HG03442 (cell line): Measurements from ENCODE around the gene RAD51D.
"Not testable (repeated sequence)": the region's sequence is repeated elsewhere in the genome, so short reads cannot be mapped to it uniquely, and the experiment has no call there.

ENCODE experiments used
- ATAC-seq: cut with Tn5 transposase; IDR thresholded peaks from one replicate; pipeline ENCODE4 v1.9.1; 2021; ENCODE audit warnings: mild to moderate bottlenecking, moderate library complexity; ENCODE audit not compliant: unreplicated experiment

Gene RAD51D

DNA sequence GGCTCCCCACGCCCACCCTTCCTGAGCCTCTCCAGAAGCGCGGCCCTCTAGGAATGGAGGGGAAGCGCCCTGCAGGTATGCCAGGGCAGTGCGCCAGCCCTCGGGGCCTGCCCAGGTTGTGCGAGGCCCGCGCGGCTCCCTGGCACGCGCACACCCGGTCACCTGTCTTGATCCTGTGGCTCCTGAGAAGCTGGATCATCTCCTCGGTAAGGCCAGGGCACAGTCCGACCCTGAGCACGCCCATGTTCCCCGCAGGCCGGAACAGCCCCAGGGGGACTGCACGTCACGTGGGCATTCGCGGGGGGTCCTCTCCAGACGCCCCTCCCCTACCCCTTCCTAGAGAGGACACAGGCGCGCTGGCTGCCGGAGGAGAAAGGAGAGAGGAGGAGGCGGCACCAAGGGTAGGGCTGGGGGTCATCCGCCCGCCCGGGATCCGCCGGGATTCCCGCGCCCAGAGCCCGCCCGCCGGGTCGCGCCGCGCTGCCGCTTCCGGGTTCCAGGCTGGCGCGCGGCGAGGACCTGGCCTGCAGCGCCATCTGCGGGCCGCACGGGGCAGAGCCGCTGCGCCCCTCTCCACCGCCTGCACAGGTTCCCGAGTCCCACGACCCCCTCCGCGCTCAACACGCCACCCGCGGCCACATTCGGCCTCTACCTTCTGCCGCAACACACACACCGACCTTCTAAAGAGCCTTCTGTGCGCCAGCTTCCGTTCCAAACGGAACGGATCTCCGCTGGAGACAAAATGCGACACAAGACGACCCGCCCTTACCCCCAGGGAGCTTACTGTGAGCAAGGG, at the start of gene RAD51D:
RAD51D (minus strand) TSS at position 491 of the 796 bp plus-strand sequence; CDS start at position 244, 247 bp downstream.
- ATAC-seq: peak; percentile 76

DNA sequence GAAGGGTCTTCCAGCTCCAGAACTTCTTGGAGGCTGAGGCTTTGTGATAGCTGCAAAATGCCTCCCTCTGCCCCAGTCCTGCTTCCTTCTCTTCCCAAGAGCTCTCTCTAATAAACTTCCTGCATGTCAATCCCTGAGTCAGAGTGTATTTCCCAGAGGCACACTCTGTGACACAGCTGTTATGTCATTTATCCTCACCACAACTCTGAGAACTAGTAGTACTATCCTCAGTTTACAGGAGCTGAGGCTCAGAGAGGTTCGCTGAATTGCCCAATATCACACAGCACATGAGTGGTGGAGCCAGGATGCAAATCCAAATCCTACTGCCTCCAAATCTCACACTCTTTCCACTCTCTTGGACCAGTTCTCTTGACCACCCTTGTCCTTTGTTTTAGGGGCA, 48.0 kb upstream of the RAD51D start:
- ATAC-seq: no peak

DNA sequence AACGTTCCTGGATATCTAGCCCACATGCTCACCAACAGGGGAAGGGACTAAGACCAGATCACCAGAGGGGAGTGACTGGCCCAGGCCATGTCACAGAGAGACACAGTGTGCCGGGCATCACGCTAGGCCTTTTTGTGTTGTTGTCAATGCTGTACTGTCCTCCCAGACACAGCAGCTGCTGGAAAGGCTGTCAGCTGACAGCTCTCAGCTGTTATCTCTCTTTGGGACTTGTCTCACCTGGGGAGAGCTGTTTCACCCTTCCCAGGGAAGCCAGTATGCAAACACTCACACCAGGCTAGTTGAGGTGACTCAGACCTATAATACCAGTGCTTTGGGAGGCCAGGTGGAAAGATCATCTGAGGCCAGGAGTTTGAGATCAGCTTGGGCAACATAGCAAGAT, 47.4 kb upstream of the RAD51D start:
- ATAC-seq: no peak

DNA sequence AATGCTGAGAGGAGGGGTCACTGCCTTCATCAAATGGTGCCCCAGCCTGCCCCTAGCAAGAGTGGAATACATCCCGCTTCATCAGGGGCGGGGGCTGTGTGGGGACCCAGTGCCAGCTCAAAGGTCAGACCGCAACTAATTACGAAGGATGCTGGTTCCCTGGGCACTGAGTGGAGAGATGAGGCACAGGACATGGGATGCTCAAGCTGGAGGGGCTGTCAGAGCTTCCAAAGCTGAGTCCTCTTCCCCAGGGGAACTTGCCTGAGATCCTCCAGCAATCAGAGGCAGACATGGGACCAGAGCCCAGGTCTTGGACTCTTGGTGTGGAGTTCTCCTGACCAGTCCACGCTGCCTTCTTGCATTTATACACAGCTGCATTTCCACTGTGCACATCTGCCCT, 46.9 kb upstream of the RAD51D start:
- ATAC-seq: no peak

DNA sequence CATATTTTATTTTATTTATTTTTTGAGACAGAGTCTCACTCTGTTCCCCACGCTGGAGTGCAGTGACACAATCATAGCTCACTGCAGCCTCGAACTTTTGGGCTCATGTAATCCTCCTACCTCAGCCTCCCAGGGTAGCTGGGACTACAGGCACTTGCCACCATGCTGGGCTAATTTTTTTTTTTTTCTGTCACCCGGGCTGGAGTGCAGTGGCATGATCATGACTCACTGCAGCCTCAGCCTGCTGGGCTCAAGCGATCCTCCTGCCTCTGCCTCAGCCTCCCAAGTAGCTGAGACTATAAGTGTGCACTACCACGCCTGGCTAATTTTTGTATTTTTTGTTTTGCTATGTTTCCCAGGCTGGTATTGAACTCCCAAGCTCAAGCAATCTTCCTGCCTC, 45.1 kb upstream of the RAD51D start:
- no peak for ATAC-seq

DNA sequence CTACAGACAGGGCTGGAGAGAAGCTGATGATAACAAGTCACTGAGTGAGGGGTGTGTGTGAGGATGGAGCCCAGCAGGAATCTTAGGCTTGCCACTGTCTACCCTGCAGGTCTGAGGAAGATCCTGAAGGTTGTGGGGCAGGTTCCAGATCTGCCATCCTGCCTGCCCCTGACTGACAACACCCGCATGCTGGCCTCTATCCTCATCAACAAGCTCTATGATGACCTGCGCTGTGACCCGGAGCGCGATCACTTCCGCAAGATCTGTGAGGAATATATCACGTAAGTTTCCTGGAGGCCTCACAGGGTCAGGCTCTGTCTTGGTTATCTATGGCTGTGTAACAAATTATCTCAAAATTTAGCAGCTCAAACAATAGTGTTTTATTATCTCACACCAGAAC, 44.2 kb upstream of the RAD51D start:
- ATAC-seq: no peak

DNA sequence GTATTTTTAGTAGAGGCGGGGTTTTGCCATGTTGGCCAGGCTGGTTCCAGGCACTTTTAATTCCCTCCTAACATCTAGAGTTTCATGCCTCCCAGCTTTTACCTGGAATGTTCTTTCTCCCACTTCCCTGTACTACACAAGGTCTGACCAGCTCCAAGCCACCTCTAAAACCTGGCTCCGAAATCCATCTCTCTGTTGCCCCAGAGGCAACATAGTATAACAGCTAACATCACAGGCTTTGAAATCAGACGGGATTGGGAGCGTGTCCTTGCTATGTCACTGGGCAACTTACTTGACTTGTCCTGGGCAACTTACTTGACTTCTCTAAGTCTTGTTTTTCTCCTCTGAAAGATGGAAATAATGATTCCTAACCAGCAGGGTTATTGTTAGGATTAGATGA, 43.1 kb upstream of the RAD51D start:
- ATAC-seq: no peak

DNA sequence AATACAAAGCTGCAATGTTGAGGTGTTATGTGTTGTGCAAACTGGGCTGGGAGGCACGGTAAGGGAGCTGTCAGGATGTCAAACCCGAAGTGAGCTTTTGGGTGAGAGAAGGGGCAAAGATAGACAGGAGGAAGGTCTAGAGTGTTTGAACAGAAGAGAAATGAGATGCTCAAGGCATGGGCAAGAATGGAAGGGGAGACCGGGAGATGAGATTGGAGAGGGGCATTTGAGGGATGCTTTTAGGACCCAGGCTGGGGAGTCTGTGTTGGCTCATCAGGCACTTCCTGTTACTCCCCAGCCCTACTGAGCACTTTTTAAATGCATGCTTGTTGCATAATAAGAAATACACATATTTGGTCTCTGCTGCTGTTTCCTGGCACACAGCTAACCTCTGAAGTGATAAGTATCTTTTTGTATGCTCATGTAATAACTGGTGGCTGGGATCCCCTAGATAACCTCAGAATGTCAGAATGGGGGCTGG, 41.7 kb upstream of the RAD51D start:
- ATAC-seq: no peak

DNA sequence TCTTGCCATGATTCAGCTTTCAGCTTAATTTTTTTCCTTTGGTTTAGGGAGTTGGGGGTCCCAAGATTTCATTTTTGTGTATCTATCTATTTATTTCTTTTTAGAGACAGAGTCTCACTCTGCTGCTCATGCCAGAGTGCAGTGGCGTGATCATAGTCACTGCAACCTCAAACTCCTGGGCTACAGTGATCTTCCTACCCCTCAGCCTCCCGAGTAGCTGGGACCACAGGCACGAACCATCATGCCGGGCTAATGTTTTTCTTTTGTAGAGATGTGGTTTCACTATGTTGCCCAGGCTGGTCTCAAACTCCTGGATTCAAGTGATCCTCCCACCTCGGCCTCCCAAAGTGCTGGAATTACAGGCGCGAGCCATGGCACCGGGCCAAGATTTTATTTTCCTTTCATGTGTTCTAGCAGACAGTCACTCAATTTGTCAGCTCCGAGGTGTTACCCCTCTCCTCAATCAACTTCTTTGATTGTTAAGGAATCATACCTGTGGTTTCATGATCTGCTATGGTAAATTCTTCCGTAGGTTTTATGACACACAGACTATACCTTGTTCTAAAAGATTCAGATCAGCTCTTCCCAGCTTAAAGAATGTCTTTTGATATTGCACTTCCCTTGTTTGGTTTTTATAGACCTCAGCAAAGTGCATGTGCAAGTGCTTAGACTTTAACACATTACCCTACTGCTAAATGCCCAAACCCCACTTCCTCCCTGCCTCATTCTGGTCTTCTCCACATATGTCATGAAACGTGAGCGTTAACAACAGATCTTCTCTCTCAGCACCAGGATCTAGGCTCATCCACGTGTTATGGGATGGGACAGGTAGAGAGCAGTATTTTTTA, 40.9 kb upstream of the RAD51D start:
- ATAC-seq: no peak

DNA sequence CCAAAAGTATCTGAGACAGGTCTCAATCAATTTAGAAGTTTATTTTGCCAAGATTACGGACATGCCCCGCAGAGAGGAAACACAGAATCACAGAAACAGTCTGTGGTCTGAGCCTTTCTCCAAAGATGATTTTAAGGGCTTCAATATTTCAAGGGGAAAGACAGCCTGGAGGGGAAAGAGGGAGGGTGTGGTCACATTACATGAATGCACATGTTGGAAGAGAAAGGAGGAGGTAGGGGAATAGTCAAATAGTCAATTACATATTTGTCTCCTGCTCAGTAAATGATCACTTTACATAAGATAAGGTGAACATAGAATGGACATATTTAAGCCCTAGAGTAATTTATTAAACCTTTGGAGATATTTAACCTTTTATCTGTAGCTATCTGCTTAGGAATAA, 40.3 kb upstream of the RAD51D start:
- no peak for ATAC-seq

DNA sequence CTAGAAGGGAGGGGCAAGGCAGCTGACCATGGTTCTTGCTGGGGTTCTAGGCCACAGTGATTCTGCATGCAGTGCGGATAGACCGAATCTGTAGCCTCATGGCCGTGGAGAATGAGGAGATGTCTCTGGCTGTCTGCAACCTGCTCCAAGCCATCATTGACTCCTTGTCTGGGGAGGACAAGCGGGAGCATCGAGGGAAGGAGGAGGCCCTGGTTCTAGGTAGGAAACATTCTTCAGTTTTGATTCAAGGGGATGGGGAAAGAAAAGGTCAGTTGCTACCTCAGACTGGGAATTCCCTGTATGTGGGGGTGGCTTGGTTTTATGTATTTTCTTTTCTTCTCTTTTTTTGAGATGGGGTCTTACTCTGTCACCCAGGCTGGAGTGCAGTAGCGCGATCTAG, 35.6 kb upstream of the RAD51D start:
- no peak for ATAC-seq

DNA sequence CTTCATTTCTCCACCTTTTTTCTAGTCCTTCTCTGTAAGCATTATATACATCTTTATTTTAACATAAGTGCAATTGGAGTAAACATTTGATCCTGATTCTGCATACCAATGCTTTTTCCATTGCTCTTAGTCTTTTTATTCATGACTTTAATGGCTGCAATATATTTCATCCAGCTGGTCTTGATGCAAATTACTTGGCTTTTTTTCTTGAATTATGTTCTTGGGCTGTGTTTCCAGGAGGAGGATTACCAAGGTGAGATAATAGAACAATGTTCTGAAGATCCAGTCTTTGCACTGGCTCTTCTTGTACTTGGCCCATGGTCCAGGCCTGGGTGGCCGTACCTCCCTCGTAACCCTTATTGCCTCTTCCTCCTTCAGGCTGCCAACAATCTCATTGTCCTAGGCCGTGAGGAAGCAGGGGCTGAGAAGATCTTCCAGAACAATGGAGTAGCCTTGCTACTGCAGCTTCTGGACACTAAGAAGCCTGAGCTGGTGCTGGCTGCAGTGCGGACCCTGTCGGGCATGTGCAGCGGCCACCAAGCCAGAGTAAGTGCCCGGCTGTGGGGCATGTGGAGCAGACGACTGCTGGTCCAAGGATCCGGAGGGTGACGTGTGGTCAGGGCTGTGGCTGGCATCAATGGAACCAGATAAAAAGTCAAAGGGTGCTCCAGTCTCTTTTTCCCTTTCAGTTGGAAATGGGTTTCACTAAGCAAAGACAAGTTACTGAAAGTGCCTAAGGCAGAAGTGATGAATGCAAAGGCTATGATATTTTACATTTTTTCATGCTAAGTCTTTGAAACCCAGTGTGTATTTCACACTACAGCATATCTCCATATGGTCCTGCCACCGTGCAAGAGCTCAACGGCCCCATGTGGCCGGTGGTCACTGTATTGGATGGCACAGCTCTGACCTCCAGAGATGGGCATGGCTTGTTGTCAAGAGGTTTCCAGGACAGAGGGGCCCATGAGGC, 34.8 kb upstream of the RAD51D start:
- ATAC-seq: no peak

DNA sequence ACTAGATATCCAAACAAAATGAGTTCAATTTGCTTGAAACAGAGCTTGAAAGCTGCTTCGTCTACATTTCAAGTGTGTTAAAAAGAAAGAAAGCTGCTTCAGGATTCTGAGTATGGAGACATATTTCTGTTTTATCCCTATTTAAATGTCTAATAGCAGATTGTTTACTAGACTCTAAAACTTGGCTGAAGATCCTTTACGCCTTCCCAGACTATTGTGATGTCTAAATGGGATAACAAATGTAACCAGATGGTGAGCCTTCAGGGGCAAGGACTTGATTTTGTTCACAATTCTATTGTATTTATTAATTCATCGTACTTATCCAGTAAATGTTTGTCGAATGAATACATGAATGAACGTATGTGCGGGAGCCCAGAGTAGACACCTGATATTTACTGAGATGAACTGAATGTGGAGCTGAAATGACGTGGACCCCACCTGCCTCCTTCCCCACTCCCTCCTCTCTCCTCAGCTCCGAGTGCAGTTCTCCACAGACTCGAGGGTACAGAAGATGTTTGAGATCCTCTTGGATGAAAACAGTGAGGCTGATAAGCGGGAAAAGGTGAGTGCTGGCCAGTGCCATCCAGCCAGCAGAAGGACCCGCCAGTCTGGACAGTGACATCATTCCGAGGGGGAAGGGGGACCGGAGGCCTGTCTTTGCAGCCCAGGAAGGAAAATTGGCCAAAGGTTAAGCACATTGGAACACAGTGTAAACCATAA, 32.9 kb upstream of the RAD51D start:
- no peak for ATAC-seq

DNA sequence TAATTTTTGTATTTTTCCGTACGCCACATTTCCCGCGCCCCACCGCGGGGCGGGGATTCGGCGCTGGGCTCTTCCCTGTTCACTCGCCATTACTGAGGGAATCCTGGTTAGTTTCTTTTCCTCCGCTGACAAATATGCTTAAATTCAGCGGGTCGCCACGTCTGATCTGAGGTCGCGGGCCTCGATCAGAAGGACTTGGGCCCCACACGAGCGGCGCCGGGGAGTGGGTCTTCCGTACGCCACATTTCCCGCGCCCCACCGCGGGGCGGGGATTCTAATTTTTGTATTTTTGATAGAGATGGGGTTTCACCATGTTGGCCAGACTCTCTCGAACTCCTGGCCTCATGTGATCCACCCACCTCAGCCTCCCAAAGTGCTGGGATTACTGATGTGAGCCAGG, 31.4 kb upstream of the RAD51D start:
- ATAC-seq: not testable (repeated sequence)

DNA sequence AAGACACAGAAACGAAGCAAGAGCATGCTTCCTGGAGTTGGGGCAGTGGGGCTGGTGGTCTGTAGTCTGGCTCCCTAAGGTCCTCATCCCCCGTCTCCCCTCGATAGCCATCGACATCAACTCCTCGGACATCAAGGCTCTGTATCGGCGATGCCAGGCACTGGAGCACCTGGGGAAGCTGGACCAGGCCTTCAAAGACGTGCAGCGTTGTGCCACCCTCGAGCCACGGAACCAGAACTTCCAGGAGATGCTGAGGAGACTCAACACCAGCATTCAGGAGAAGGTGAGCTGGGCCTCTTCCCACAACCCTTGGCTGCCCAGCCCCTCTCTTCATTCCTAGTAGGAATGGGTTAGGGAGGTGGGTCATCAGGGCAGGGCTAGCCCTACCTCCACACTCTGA, 30.3 kb upstream of the RAD51D start:
- ATAC-seq: no peak

DNA sequence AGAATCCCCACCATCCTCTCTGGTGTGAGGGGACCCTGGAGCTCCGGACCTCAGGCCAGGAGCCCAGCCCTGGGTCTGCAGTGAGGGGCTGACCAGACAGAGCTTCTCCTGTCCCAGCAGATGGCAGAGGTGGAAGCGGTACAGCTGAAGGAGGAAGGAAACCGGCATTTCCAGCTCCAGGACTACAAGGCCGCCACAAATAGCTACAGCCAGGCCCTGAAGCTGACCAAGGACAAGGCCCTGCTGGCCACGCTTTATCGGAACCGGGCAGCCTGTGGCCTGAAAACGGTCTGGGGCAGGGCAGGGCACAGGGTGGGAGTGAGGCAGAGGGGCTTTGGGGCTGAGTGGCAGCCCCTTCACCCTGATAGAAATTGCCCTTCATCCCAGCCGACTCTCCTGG, 28.5 kb upstream of the RAD51D start:
- ATAC-seq: no peak

DNA sequence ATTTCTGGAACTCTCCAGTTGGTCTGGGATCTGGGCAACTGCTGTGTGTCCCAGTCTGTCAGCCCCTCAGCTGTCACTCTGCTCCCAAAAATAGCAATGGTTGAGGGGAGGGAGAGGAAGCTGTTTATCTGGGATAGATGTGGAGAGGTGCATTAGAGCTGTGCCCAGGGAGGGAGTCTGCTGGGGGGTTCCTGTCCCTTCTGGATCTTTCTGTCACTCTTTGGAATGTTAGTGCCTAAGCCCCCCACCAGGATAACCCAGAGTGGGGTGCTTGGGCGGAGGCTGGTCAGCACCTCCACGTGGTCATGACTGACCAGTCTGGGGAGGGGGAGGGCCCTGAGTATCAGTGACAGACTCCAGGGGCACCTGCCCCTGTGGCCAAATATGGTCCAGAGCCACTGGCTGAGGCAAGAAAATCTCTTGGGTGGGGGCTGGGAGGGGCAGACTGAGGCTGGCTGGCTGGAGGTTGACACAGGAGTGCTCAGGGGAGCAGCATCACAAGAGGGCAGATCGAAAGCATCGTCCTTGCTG, 27.8 kb upstream of the RAD51D start, which contains the start of gene UNC45B:
UNC45B (plus strand) TSS at position 443 of the 531 bp plus-strand sequence. CDS start 447 bp downstream, outside the sequence.
- ATAC-seq: no peak

DNA sequence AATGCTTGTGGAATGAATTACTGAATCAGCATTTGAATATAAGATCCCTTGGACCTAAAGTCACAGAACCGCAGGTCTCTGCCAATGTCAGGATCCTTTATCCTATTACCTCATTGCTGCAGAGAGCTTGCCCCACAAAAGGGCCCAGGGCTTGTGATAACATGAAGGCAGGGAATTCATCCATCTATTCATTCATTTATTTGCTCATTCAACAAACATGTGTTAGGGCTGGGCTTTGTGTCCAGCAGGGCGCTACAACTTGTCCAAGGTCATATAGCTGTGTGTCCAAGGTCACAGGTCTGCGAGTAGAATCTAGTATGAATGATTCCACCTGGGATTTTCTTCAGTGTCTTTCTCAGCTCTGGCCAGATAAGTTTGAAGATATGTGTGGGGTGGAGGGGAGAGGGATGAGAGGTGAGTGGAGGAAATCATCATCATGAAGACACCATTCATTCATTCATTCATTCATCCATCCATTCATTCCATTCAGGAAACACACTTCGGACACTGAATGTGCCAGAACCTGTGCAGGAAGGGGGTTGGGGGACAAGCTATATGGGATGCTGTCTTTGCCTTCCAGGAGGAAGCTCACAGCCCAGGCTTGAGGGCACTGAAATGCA, 26.7 kb upstream of the RAD51D start:
- no peak for ATAC-seq

DNA sequence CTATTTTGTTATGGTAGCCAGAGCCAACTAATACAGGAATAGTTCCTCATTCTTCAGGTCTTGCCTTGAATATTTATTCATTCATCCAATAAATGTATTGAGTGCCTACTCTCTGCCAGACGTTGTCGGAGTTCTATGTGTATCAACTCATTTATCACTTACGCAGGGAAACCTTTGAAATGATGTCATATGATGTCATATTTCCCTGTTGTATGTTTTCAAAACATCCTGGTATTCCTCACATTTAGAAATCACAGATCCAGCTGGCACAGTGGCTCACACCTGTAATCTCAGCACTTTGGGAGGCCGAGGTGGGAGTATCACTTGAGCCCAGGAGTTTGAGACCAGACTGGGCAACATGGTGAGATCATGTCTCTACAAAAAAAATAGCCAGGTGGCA, 25.2 kb upstream of the RAD51D start:
- ATAC-seq: no peak

DNA sequence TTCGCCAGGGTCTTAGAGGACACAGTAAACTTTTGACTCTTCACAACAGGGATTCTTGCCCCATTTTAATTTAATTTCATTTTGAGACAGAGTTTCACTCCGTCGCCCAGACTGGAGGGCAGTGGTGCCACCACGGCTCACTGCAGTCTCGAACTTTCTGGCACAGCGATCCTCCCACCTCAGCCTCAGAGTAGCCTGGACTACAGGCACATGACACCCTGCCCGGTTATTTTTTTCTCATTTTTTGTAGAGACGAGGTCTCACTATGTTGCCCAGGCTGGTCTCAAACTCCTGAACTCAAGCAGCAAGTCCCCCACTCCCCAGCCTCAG, 22.8 kb upstream of the RAD51D start:
- no peak for ATAC-seq
